SU-DHL-6 (cell line): ENCODE data around the gene CPA4.

Experiments used
- H2AFZ ChIP-seq: fragments of 200-600 bp; sonication (generic); 2 replicates; pipeline ENCODE4 v1.6.1; 2014; ENCODE audit warnings: low read depth, mild to moderate bottlenecking, moderate library complexity, mixed read lengths, antibody characterized with exemption, low read length; ENCODE audit not compliant: severe bottlenecking
- H3F3A ChIP-seq: fragments of 200-600 bp; shearing (Covaris generic); 2 replicates; pipeline ENCODE4 v1.6.0; 2016; ENCODE audit warnings: antibody characterized with exemption, mild to moderate bottlenecking; ENCODE audit not compliant: insufficient read depth
- H3K27ac ChIP-seq: fragments of 200-600 bp; sonication (generic); 2 replicates; pipeline ENCODE4 v1.5.1; 2016; ENCODE audit warnings: low read depth, mild to moderate bottlenecking, low read length, moderate library complexity, mixed read lengths
- H3K27me3 ChIP-seq: fragments of 200-600 bp; sonication (generic), shearing (Covaris generic); 2 replicates; pipeline ENCODE4 v1.6.0; 2014; ENCODE audit warnings: mild to moderate bottlenecking, low read length
- H3K36me3 ChIP-seq: fragments of 200-600 bp; sonication (generic); 2 replicates; pipeline ENCODE4 v1.6.1; 2014; ENCODE audit warnings: mild to moderate bottlenecking, low read length, mixed read lengths
- H3K4me2 ChIP-seq: fragments of 300-600, 200-600 bp; shearing (Covaris generic), sonication (generic); 2 replicates; pipeline ENCODE4 v1.6.0; 2014; ENCODE audit warnings: low read length, low read depth, mild to moderate bottlenecking; ENCODE audit not compliant: poor library complexity, severe bottlenecking
- H3K4me3 ChIP-seq: fragments of 200-600 bp; sonication (generic); 2 replicates; pipeline ENCODE4 v1.5.1; 2014; ENCODE audit warnings: antibody characterized with exemption, low read length, mild to moderate bottlenecking, mixed read lengths; ENCODE audit not compliant: insufficient read depth, poor library complexity, severe bottlenecking
- H3K79me2 ChIP-seq: fragments of 200-600 bp; sonication (generic); 2 replicates; pipeline ENCODE4 v1.6.1; 2014; ENCODE audit warnings: mild to moderate bottlenecking, low read length, moderate library complexity; ENCODE audit not compliant: insufficient read depth
- H3K9ac ChIP-seq: fragments of 200-600 bp; sonication (generic); 2 replicates; pipeline ENCODE4 v1.7.0; 2014; ENCODE audit warnings: mild to moderate bottlenecking, low read length
- H3K9me2 ChIP-seq: fragments of 200-600 bp; sonication (generic); replicated peaks from 2 replicates; pipeline ENCODE4 v1.6.1; 2014; ENCODE audit warnings: low read length; ENCODE audit not compliant: insufficient read depth
- H3K9me3 ChIP-seq: fragments of 200-600 bp; sonication (generic); 2 replicates; pipeline ENCODE4 v1.6.1; 2014; ENCODE audit warnings: low read length, mixed read lengths; ENCODE audit not compliant: insufficient read depth
- H4K20me1 ChIP-seq: fragments of 200-600 bp; sonication (generic); 2 replicates; pipeline ENCODE4 v1.6.1; 2014; ENCODE audit warnings: low read depth, mild to moderate bottlenecking, antibody characterized with exemption, low read length, moderate library complexity, mixed read lengths
- EZH2phosphoT487 ChIP-seq: fragments of 200-600 bp; sonication (generic), shearing (Covaris generic); conservative IDR thresholded peaks from 2 replicates; pipeline ENCODE4 v1.6.1; 2018; ENCODE audit warnings: mild to moderate bottlenecking, antibody characterized with exemption, low read length, moderate library complexity, mixed read lengths
- TF ChIP-seq, protein P1 (sequence below): fragments of 200-600 bp; sonication (generic); IDR thresholded peaks from one replicate; pipeline ENCODE4 v1.5.1; 2017; ENCODE audit warnings: antibody characterized with exemption, mild to moderate bottlenecking, low read length, moderate library complexity; ENCODE audit not compliant: insufficient read depth, poor library complexity, severe bottlenecking

Gene CPA4

DNA sequence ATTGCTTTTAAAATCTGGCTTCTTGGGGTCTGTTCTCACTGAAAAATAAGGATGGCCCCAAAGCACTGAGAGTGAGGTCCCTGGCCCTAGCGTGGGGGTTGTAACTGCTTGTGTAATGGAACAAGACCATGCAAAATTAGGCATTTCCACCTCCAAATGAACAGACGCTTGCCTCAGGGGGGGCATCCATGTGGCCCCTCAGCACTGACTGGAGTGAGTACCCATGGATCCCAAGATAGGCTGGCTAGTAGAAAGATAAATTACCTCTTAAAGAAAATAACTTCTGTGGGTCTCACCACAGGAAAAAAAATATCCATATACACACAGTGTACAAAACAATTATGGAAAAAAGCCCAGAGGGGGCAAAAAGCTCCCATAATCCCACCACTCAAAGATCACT, 72.1 kb downstream of the CPA4 start:
- Histone ChIP-seq H4K20me1 (no peaks in the 10 kb centered on the region), H3K9me3 (no peaks in the 10 kb centered on the region), H3K9me2 (no peaks in the 10 kb centered on the region), H3K9ac (no peak overlapping the region), H3K27me3 (no peaks in the 10 kb centered on the region), H3F3A (no peaks in the 10 kb centered on the region), H3K36me3 (no peaks in the 10 kb centered on the region), H2AFZ (no peak overlapping the region), H3K4me3 (no peak overlapping the region), H3K27ac (no peak overlapping the region), H3K4me2 (no peak overlapping the region), H3K79me2 (no peaks in the 10 kb centered on the region)
- TF ChIP-seq, protein P1, sequence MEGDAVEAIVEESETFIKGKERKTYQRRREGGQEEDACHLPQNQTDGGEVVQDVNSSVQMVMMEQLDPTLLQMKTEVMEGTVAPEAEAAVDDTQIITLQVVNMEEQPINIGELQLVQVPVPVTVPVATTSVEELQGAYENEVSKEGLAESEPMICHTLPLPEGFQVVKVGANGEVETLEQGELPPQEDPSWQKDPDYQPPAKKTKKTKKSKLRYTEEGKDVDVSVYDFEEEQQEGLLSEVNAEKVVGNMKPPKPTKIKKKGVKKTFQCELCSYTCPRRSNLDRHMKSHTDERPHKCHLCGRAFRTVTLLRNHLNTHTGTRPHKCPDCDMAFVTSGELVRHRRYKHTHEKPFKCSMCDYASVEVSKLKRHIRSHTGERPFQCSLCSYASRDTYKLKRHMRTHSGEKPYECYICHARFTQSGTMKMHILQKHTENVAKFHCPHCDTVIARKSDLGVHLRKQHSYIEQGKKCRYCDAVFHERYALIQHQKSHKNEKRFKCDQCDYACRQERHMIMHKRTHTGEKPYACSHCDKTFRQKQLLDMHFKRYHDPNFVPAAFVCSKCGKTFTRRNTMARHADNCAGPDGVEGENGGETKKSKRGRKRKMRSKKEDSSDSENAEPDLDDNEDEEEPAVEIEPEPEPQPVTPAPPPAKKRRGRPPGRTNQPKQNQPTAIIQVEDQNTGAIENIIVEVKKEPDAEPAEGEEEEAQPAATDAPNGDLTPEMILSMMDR = no peak
- TF ChIP-seq EZH2phosphoT487 = no peak

DNA sequence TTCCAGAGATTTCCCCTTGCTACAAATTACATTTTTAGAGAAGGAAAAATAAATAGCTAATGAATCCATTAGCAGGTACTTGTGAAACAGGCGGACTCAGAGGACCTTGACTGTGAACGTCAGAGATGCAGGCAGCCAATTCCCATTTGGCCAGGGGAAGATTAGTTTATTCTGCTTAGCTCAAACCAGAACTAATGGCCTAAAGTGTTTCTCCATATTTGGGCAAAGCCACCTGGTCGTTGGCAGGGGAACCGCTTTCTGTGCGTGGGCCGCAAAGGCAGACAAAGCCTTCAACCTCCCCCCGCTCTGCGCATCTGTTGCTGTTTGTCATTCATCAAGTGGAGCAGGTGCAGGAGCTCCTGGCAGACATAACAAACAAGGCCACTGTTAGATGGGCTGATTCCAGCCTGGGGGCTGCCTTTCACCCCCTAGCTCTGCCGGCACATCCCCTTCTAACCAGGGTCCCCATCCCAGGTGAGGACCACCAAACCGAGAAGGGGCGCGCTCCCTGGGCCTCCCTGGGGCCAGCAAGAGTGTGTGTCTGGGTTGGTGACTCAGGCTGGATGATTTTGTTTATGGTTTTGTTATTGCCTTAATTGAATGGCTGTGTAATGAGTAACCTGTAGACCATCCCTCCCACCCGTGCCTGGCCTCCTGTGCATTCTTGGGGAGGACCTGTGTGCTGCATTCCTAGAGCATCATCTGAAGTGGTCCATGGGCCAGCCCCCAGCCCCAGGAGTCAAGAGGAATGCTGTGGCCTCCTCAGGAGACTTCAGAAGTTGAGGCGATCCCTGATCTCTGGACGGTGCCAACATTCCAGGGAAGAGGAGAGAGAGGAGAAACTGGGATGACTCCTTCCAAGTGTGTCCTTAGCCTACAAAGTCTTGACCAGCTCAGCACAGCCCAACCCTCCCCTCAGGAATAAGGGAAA, 72.8 kb downstream of the CPA4 start:
- no peak overlapping the region for H3K4me2 ChIP-seq
- TF ChIP-seq, protein P1 = no peak
- no peak for TF ChIP-seq EZH2phosphoT487
- no peaks in the 10 kb centered on the region for H3K27me3 ChIP-seq
- H3K9me2 ChIP-seq = no peaks in the 10 kb centered on the region
- no peak overlapping the region for H2AFZ ChIP-seq
- H3K79me2 ChIP-seq = no peaks in the 10 kb centered on the region
- H3K9ac ChIP-seq = no peak overlapping the region
- H3K36me3 ChIP-seq = no peaks in the 10 kb centered on the region
- no peak overlapping the region for H3K4me3 ChIP-seq
- H3F3A ChIP-seq = no peaks in the 10 kb centered on the region
- H3K27ac ChIP-seq = no peak overlapping the region
- H4K20me1 ChIP-seq = no peaks in the 10 kb centered on the region
- H3K9me3 ChIP-seq = no peaks in the 10 kb centered on the region

DNA sequence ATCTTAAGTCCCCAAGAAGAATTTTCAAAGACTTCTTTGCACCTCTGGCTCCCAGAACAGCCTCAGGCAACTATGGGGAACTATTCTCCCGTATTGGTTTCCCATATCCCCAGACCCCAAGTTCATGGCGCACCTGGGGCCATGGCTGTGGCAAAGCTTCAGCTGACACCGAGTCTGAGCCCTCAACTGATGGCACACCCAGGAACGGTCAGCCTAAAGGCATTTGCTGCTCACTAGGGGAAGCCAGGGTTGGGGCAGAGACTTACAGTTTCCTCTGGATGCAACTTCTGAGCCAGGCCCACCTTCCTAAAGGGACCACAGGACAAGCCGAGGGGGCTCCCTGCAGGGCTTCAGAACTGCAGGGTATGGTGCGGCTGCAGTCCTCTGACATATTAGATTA, 73.6 kb downstream of the CPA4 start:
- no peak overlapping the region for H3K27ac ChIP-seq
- H3K79me2 ChIP-seq = no peaks in the 10 kb centered on the region
- H3K36me3 ChIP-seq = no peaks in the 10 kb centered on the region

More for the DNA sequence above, 73.6 kb downstream of the CPA4 start:
- Histone ChIP-seq H3K4me3 (no peak overlapping the region), H3K27me3 (no peaks in the 10 kb centered on the region), H3F3A (no peaks in the 10 kb centered on the region), H3K9me2 (no peaks in the 10 kb centered on the region), H4K20me1 (no peaks in the 10 kb centered on the region), H3K9me3 (no peaks in the 10 kb centered on the region), H3K9ac (no peak overlapping the region), H2AFZ (no peak overlapping the region), H3K4me2 (no peak overlapping the region)
- no peak for TF ChIP-seq EZH2phosphoT487
- TF ChIP-seq, protein P1 = no peak
